GM23248 (cell line): ENCODE measurements around the gene KCNMA1.

Experiments
- EZH2 ChIP-seq: fragments of 200-600 bp; sonication (generic); IDR thresholded peaks from 2 replicates; pipeline ENCODE4 v1.6.1; 2018; ENCODE audit warnings: antibody characterized with exemption, mild to moderate bottlenecking; ENCODE audit not compliant: insufficient read depth, poor library complexity, severe bottlenecking
- EZH2phosphoT487 ChIP-seq: fragments of 200-600 bp; sonication (generic); IDR thresholded peaks from 2 replicates; pipeline ENCODE4 v1.6.1; 2018; ENCODE audit warnings: antibody characterized with exemption, moderate library complexity, mild to moderate bottlenecking, low read depth; ENCODE audit not compliant: insufficient read depth

GRCh38 chr10:77162697-77163096, 474.9 kb downstream of the KCNMA1 start:
- TF ChIP-seq EZH2 (no peak), EZH2phosphoT487 (no peak)
